HG02759 (cell line): ENCODE data around the gene KIF9.
"Not testable (repeated sequence)": the region's sequence is repeated elsewhere in the genome, so short reads cannot be mapped to it uniquely, and the experiment has no call there.

Source experiments
- ATAC-seq: cut with Tn5 transposase; IDR thresholded peaks from one replicate; pipeline ENCODE4 v1.9.1; 2021; ENCODE audit warnings: mild to moderate bottlenecking, moderate library complexity; ENCODE audit not compliant: unreplicated experiment

Gene KIF9

GRCh38 chr3:47194994-47195393 lies 87.6 kb downstream of the KIF9 start:
- no peak for ATAC-seq

GRCh38 chr3:47193871-47194859 lies 88.4 kb downstream of the KIF9 start:
- ATAC-seq: no peak

- no peak for ATAC-seq
Observed at GRCh38 chr3:47186285-47186684, 96.3 kb downstream of the KIF9 start.

- not testable (repeated sequence) for ATAC-seq
Observed at GRCh38 chr3:47181685-47182084, 100.9 kb downstream of the KIF9 start.

- not testable (repeated sequence) for ATAC-seq
Observed at GRCh38 chr3:47180011-47180410, 102.6 kb downstream of the KIF9 start.
